HG03378 (cell line): ENCODE data around the gene TM6SF1.
A peak's percentile ranks its signal among the peaks of the same experiment; 100 is the strongest.
"Not testable (repeated sequence)": the region's sequence is repeated elsewhere in the genome, so short reads cannot be mapped to it uniquely, and the experiment has no call there.

Experiments used
- ATAC-seq: cut with Tn5 transposase; IDR thresholded peaks from one replicate; pipeline ENCODE4 v1.9.1; 2021; ENCODE audit warnings: mild to moderate bottlenecking, moderate library complexity; ENCODE audit not compliant: unreplicated experiment

Gene TM6SF1

GRCh38 chr15:83115410-83115809 is 8.0 kb downstream of the TM6SF1 start:
- ATAC-seq = no peak

GRCh38 chr15:83115831-83116565 is 8.6 kb downstream of the TM6SF1 start:
- peak; percentile 61 for ATAC-seq

- ATAC-seq = no peak
Measured at GRCh38 chr15:83118291-83118827, 10.9 kb downstream of the TM6SF1 start.

- no peak for ATAC-seq
Measured at GRCh38 chr15:83118968-83119367, 11.5 kb downstream of the TM6SF1 start.

- no peak for ATAC-seq
Measured at GRCh38 chr15:83119968-83120581, 12.6 kb downstream of the TM6SF1 start.

GRCh38 chr15:83123529-83123928 is 16.1 kb downstream of the TM6SF1 start:
- ATAC-seq = no peak

- no peak for ATAC-seq
Measured at GRCh38 chr15:83127547-83128150, 20.2 kb downstream of the TM6SF1 start.

GRCh38 chr15:83129791-83130190 is 22.3 kb downstream of the TM6SF1 start:
- no peak for ATAC-seq

- no peak for ATAC-seq
Measured at GRCh38 chr15:83132861-83133523, 25.5 kb downstream of the TM6SF1 start.

GRCh38 chr15:83142151-83142550 is 34.7 kb downstream of the TM6SF1 start:
- ATAC-seq = not testable (repeated sequence)

- no peak for ATAC-seq
Measured at GRCh38 chr15:83144771-83145170, 37.3 kb downstream of the TM6SF1 start.

GRCh38 chr15:83153288-83153687 is 45.8 kb downstream of the TM6SF1 start:
- no peak for ATAC-seq

- no peak for ATAC-seq
Measured at GRCh38 chr15:83155942-83156341, 48.5 kb downstream of the TM6SF1 start.

GRCh38 chr15:83158393-83158792 is 50.9 kb downstream of the TM6SF1 start:
- no peak for ATAC-seq

- no peak for ATAC-seq
Measured at GRCh38 chr15:83160741-83161140, 53.3 kb downstream of the TM6SF1 start.

- ATAC-seq = no peak
Measured at GRCh38 chr15:83163032-83163431, 55.6 kb downstream of the TM6SF1 start.

- ATAC-seq = no peak
Measured at GRCh38 chr15:83164111-83164770, 56.8 kb downstream of the TM6SF1 start.

- ATAC-seq = no peak
Measured at GRCh38 chr15:83164771-83165404, 57.4 kb downstream of the TM6SF1 start.

- ATAC-seq = no peak
Measured at GRCh38 chr15:83166218-83166617, 58.8 kb downstream of the TM6SF1 start.

GRCh38 chr15:83166830-83167229 is 59.4 kb downstream of the TM6SF1 start:
- no peak for ATAC-seq
